Thoracic aorta (tissue), 2 donors: Measurements from ENCODE around the gene ABCG1. TPM values are rescaled to one million over a fixed set of nuclear protein-coding genes. Genes with fewer than 3 reads are reported as not detected.
A peak's percentile ranks its signal among the peaks of the same experiment; 100 is the strongest.

Source experiments
- ATAC-seq: fragments of 150-250 bp; one replicate; pipeline ENCODE4 v1.8.0; 2017; ENCODE audit warnings: low read depth; ENCODE audit not compliant: insufficient number of reproducible peaks, low FRiP score
- DNase-seq: peaks from one replicate; pipeline ENCODE4 v3.0.0-alpha.2; 2020; ENCODE audit warnings: low spot score
- H3K27ac ChIP-seq, 2 donors: fragments of 200-600 bp; sonication (generic); 1 replicate in 1 of 2; 2 replicates in 1 of 2; pipeline ENCODE4 v1.5.1; 2016; ENCODE audit warnings: mild to moderate bottlenecking in 2 of 2, moderate library complexity in 2 of 2
- H3K27me3 ChIP-seq: fragments of 200-600 bp; sonication (generic); replicated peaks from 2 replicates; pipeline ENCODE4 v1.6.0; 2016; ENCODE audit warnings: mild to moderate bottlenecking; ENCODE audit not compliant: insufficient read depth
- H3K36me3 ChIP-seq: fragments of 200-600 bp; sonication (generic); one replicate; pipeline ENCODE4 v1.5.1; 2016
- H3K4me1 ChIP-seq, 2 donors: fragments of 200-600 bp; sonication (generic); 1 replicate in 1 of 2; 2 replicates in 1 of 2; pipeline versions ENCODE4 v1.5.1 to v1.6.0; 2016; ENCODE audit warnings: low read depth in 2 of 2, mild to moderate bottlenecking in 1 of 2; ENCODE audit not compliant: control insufficient read depth in 1 of 2
- H3K4me3 ChIP-seq: fragments of 200-600 bp; sonication (generic); 2 replicates; pipeline ENCODE4 v1.5.1; 2016; ENCODE audit warnings: mild to moderate bottlenecking
- H3K9me3 ChIP-seq: fragments of 200-600 bp; sonication (generic); 2 replicates; pipeline ENCODE4 v1.5.1; 2016
- CTCF ChIP-seq: fragments of 200-600 bp; sonication (generic); IDR thresholded peaks from one replicate; pipeline ENCODE4 v1.5.1; 2019; ENCODE audit warnings: antibody characterized with exemption
- total RNA-seq, 2 donors: library from RNA; depleted of rRNA; stranded (reverse); fragments of >200 nt; gene quantifications; one replicate each; pipeline versions ENCODE4 v1.1.0 to v1.2.3, GENCODE V29; 2016

Gene ABCG1
- total RNA-seq, 2 donors from 2014 or later: 15.6 to 20.6 TPM

- DNase-seq (no peak), ATAC-seq (peak; percentile 43)
- Histone ChIP-seq H3K27me3 (no peaks in the 10 kb centered on the region), H3K9me3 (no peaks in the 10 kb centered on the region), H3K27ac (no peak overlapping the region), H3K4me1 (no peaks in the 10 kb centered on the region), H3K4me3 (no peak overlapping the region), H3K36me3 (no peaks in the 10 kb centered on the region)
- TF ChIP-seq CTCF: no peak
These were observed 19.7 kb upstream of the ABCG1 start for GRCh38 chr21:42198929-42199867.

- Histone ChIP-seq H3K4me3 (no peak overlapping the region), H3K27ac (no peak overlapping the region), H3K36me3 (no peaks in the 10 kb centered on the region), H3K27me3 (no peaks in the 10 kb centered on the region), H3K9me3 (no peaks in the 10 kb centered on the region), H3K4me1 (no peaks in the 10 kb centered on the region)
- TF ChIP-seq CTCF: no peak
- ATAC-seq (no peak), DNase-seq (no peak)
These were observed 19.0 kb upstream of the ABCG1 start for GRCh38 chr21:42199868-42200463.

- Histone ChIP-seq H3K9me3 (no peaks in the 10 kb centered on the region), H3K4me1 (no peaks in the 10 kb centered on the region), H3K27ac (no peak overlapping the region), H3K4me3 (no peak overlapping the region), H3K36me3 (no peaks in the 10 kb centered on the region), H3K27me3 (no peaks in the 10 kb centered on the region)
- ATAC-seq (no peak), DNase-seq (no peak)
- TF ChIP-seq CTCF: no peak
These were observed 17.9 kb upstream of the ABCG1 start for GRCh38 chr21:42200906-42201614.

GRCh38 chr21:42201615-42202161 lies 17.3 kb upstream of the ABCG1 start:
- DNase-seq (no peak), ATAC-seq (no peak)
- TF ChIP-seq CTCF: no peak

GRCh38 chr21:42202321-42202720 lies 16.6 kb upstream of the ABCG1 start:
- DNase-seq (no peak), ATAC-seq (no peak)
- Histone ChIP-seq H3K9me3 (no peaks in the 10 kb centered on the region), H3K36me3 (no peaks in the 10 kb centered on the region), H3K27ac (no peak overlapping the region), H3K4me3 (no peak overlapping the region), H3K4me1 (no peaks in the 10 kb centered on the region), H3K27me3 (no peaks in the 10 kb centered on the region)
- no peak for TF ChIP-seq CTCF

More at GRCh38 chr21:42201615-42202161, 17.3 kb upstream of the ABCG1 start:
- no peak overlapping the region for H3K4me3 ChIP-seq
- no peaks in the 10 kb centered on the region for H3K27me3 ChIP-seq
- H3K36me3 ChIP-seq: no peaks in the 10 kb centered on the region
- no peaks in the 10 kb centered on the region for H3K4me1 ChIP-seq
- H3K9me3 ChIP-seq: no peaks in the 10 kb centered on the region
- no peak overlapping the region for H3K27ac ChIP-seq
